Lung (tissue), 12 donors: Measurements from ENCODE around the gene APOBEC2. TPM values are rescaled to one million over a fixed set of nuclear protein-coding genes. Genes with fewer than 3 reads are reported as not detected.

Experiments
- ATAC-seq: fragments of 200-7000 bp; cut with Tn5 transposase; one replicate; pipeline ENCODE4 v1.9.1; 2020; ENCODE audit warnings: moderate number of reproducible peaks; ENCODE audit not compliant: insufficient read depth, low FRiP score
- DNase-seq, 3 donors: peaks; one replicate each; pipeline ENCODE4 v3.0.0-alpha.2; 2013 to 2017
- H3K27ac ChIP-seq, 2 donors: one replicate each; pipeline ENCODE4 v1.5.1; 2013; ENCODE audit warnings: mild to moderate bottlenecking in 2 of 2, moderate library complexity in 2 of 2, control low read depth in 1 of 2, inconsistent platforms in 1 of 2, low read depth in 1 of 2, low read length in 1 of 2
- H3K27me3 ChIP-seq, 3 donors: one replicate each; pipeline ENCODE4 v1.5.1; 2013; ENCODE audit warnings: low read length in 2 of 3; ENCODE audit not compliant: control insufficient read depth in 3 of 3, insufficient read depth in 3 of 3
- H3K36me3 ChIP-seq, 4 donors: one replicate each; pipeline ENCODE4 v1.5.1; 2013; ENCODE audit warnings: low read length in 4 of 4, mild to moderate bottlenecking in 1 of 4, moderate library complexity in 1 of 4; ENCODE audit not compliant: control insufficient read depth in 4 of 4, insufficient read depth in 4 of 4
- H3K4me1 ChIP-seq, 5 donors: one replicate each; pipeline ENCODE4 v1.5.1; 2013; ENCODE audit warnings: low read length in 5 of 5, mild to moderate bottlenecking in 2 of 5, moderate library complexity in 1 of 5; ENCODE audit not compliant: control insufficient read depth in 5 of 5, insufficient read depth in 5 of 5
- H3K4me3 ChIP-seq: one replicate; pipeline ENCODE4 v1.5.1; 2013; ENCODE audit warnings: mild to moderate bottlenecking, control low read depth, moderate library complexity
- H3K9ac ChIP-seq, 2 donors: one replicate each; pipeline ENCODE4 v1.5.1; 2013; ENCODE audit warnings: low read length in 2 of 2, control low read depth in 1 of 2; ENCODE audit not compliant: insufficient read depth in 1 of 2
- H3K9me3 ChIP-seq, 4 donors: one replicate each; pipeline ENCODE4 v1.5.1; 2013; ENCODE audit warnings: low read length in 3 of 4, mild to moderate bottlenecking in 1 of 4, moderate library complexity in 1 of 4; ENCODE audit not compliant: control insufficient read depth in 4 of 4, insufficient read depth in 3 of 4
- WGBS, 2 donors: extraction: QIAGEN DNeasy Blood & Tissue Kit; methylation state at CpG; one replicate each; pipeline ENCODE4 v1.1.7; 2013; 5-methylcytosine and 5-hydroxymethylcytosine counted together
- polyA plus RNA-seq, 2 donors: library from polyadenylated mRNA; stranded (reverse); fragments of 200-250 nt; gene quantifications; one replicate each; pipeline ENCODE4 v1.2.1, GENCODE V29; 2013
- total RNA-seq, 2 donors: library from RNA; depleted of rRNA in 1 of 2; stranded (reverse); fragments of >200 nt in 1 of 2; gene quantifications; one replicate each; pipeline ENCODE4 v1.2.1, GENCODE V29; 2014 to 2021
- TF ChIP-seq, protein P1 (sequence below): IDR thresholded peaks from 2 replicates; pipeline ENCODE4 v1.5.1; 2012; ENCODE audit warnings: mild to moderate bottlenecking; ENCODE audit errors: control extremely low read depth, extremely low read depth
- donor health status: control.
- donor health status: control.
- donor health status: Bipolar disorder and iron deficiency.
- donor health status: healthy.
- donor health status: DM: yes; HTN: yes; CAD: no.

APOBEC2 gene
- total and polyA plus RNA-seq, 4 donors: 0.10 to 0.51 (median 0.37) TPM

DNA sequence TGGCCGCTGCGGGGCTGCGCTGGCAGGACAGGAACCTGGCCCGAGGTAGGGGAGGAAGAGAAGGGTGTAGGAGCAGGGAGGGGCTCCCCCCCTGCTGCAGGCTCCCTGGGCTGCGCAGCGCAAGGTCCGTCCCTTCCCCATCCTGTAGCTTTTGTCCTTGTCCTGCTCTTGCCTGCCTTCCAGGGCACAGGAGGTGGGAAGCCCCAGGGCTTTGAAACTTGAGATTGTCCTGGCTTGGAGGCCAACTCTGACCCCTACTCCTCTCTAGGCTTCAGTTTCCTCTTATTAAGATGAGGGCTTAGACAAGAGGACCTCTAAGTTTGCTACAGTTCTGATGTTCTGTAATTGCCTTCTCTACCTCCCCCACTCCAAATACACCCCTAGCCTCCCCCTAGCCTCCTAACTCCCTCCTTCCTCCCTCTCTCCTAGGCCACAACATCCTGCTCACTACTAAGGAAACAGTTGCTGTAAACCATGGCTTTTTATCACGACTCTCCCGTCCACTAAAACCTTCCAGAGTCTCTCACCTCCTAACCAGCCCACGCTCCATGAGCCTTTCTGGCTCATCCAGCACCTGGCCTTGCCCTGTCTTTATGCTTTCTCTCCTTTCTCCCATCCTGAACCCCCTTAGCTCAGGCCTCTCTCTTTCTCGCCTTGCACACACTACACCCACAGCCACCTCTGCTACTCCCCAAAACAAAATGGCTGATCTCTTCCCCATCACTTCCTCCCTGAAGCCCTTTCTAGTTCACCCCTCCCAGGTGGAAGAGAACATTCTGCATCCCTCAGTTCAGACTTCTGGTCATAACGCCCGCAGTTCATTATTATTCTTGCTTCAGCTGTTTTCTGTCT is 24.2 kb upstream of the APOBEC2 start:
- TF ChIP-seq, protein P1, sequence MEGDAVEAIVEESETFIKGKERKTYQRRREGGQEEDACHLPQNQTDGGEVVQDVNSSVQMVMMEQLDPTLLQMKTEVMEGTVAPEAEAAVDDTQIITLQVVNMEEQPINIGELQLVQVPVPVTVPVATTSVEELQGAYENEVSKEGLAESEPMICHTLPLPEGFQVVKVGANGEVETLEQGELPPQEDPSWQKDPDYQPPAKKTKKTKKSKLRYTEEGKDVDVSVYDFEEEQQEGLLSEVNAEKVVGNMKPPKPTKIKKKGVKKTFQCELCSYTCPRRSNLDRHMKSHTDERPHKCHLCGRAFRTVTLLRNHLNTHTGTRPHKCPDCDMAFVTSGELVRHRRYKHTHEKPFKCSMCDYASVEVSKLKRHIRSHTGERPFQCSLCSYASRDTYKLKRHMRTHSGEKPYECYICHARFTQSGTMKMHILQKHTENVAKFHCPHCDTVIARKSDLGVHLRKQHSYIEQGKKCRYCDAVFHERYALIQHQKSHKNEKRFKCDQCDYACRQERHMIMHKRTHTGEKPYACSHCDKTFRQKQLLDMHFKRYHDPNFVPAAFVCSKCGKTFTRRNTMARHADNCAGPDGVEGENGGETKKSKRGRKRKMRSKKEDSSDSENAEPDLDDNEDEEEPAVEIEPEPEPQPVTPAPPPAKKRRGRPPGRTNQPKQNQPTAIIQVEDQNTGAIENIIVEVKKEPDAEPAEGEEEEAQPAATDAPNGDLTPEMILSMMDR: no peak
- Histone ChIP-seq H3K9me3 (no peaks in the 10 kb centered on the region), H3K27me3 (no peaks in the 10 kb centered on the region), H3K36me3 (no peaks in the 10 kb centered on the region), H3K9ac (peak overlapping the region in 1 of 2 donors; percentile 24), H3K27ac (peak overlapping the region; percentile 29 to 58), H3K4me1 (peaks cover 0 to 23% (median 4%) of the 10 kb centered on the region in 5 donors), H3K4me3 (peak overlapping the region; percentile 11)
- DNase-seq (peak in 1 of 3 donors; percentile 39), ATAC-seq (no peak)
- WGBS, 2 donors: 30 to 41% methylated on average over 13 of the region's 13 CpGs

DNA sequence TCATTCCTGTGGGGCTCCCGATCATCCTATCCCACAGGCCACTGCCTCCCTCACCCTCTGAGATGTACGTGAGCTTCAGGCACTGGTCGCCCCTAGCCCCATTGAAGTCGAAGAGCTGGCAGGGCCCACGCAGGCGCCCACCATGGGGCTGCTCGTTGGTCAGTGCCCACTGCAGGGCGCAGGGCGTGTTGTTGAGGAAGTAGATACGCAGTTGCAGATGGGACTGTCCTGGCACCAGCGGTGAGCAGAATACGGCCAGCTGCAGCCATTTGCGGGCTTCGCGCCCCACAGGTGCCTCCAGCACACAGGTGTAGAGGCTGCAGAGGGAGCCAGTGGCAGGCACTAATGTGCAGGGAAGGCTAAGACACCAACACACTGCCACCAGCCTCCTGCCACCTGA is 20.2 kb upstream of the APOBEC2 start:
- no peak overlapping the region for H3K27ac ChIP-seq
- WGBS, 2 donors: 96 to 97% methylated on average over 15 of the region's 15 CpGs
- ATAC-seq: no peak

DNA sequence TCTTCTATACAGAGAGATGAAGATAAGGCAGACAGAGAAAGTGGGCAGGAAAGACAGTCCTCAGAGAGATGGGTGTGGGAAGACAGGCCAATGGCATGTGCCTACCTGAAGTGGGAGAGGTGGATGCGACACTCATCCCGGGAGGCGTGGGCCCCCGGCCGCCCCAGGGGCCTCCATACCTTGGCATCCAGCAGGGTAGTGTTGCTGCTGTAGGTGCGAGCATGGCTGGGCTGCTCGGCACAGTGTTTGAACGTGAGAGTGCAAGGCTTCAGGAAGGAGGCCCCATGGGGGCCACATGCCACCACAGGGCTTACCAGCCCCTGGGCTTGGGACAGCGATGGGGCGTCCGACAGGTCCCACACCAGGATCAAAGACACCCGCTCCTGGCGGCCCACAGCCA is 19.2 kb upstream of the APOBEC2 start:
- ATAC-seq (no peak), DNase-seq (no peak)
- Histone ChIP-seq H3K27me3 (no peaks in the 10 kb centered on the region), H3K9ac (no peak overlapping the region), H3K36me3 (no peaks in the 10 kb centered on the region), H3K9me3 (no peaks in the 10 kb centered on the region), H3K27ac (no peak overlapping the region), H3K4me3 (no peak overlapping the region), H3K4me1 (peaks cover 0 to 4% (median under 1%) of the 10 kb centered on the region in 5 donors)
- WGBS, 2 donors: 93 to 95% methylated on average over 13 of the region's 13 CpGs
- TF ChIP-seq, protein P1: no peak

More for the DNA sequence above, 20.2 kb upstream of the APOBEC2 start:
- Histone ChIP-seq H3K36me3 (no peaks in the 10 kb centered on the region), H3K9me3 (no peaks in the 10 kb centered on the region), H3K4me1 (peaks cover 0 to 12% (median 4%) of the 10 kb centered on the region in 5 donors), H3K4me3 (no peak overlapping the region), H3K9ac (no peak overlapping the region), H3K27me3 (no peaks in the 10 kb centered on the region)
- DNase-seq: no peak
- TF ChIP-seq, protein P1: no peak
